ENCODE measurements around the gene NCS1.

- TF ChIP-seq CTCF (IDR thresholded peaks at IDR 0.05) (no peak), POLR2A (IDR thresholded peaks at IDR 0.05; ENCODE audit: low read depth) (no peak)
Observed at GRCh38 chr9:130243882-130244170, 71.6 kb downstream of the NCS1 start.

Measured in esophagus muscularis mucosa (tissue), 3 donors.